GM23248 (cell line): ENCODE measurements around the gene RAB12.

ENCODE experiments used
- EZH2 ChIP-seq: fragments of 200-600 bp; sonication (generic); IDR thresholded peaks from 2 replicates; pipeline ENCODE4 v1.6.1; 2018; ENCODE audit warnings: antibody characterized with exemption, mild to moderate bottlenecking; ENCODE audit not compliant: insufficient read depth, poor library complexity, severe bottlenecking
- EZH2phosphoT487 ChIP-seq: fragments of 200-600 bp; sonication (generic); IDR thresholded peaks from 2 replicates; pipeline ENCODE4 v1.6.1; 2018; ENCODE audit warnings: antibody characterized with exemption, moderate library complexity, mild to moderate bottlenecking, low read depth; ENCODE audit not compliant: insufficient read depth

DNA sequence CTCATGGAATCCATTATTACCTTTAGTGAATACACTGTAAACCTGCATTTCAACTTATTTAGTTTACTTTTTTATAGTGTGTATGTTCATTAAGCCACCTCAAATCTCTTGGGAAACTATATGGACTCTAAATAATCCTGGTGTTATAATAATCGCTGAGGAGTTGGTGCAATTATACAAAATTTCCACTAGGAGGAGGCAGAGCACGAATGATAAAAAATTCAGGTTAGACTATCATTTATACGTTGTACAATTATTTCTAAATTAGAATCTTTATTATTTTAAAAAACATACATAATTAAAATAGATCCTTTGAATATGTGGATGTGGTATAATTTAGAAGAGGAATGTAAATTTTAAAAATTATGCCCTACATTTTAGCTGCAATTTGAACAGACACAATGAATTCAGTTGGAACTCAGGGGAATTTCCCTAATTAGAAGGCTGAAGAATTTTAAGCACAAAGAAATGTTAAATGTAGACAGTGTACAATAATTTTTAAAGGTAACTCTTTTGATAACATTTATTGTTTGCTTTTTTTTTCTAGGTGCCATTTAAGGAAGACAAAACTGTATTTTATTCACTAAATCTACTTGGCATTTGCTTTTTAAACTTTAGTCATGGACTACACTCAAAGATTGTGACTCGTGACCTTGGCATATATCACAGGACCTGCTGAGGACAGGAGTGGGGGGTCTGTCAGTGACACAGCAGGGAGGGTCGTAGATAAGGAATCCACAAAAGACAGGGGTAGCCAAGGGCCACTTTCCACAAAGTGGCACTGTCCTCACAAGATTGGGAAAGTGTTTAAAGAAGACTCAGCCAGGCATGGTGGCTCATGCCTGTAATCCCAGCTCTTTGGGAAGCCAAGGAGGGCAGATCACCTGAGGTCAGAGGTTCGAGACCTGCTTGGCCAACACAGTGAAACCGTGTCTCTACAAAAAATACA lies 45.5 kb downstream of the RAB12 start:
- no peak for TF ChIP-seq EZH2
- no peak for TF ChIP-seq EZH2phosphoT487
